Gastrocnemius medialis (tissue), 4 donors: ENCODE data around the gene MAP7.

Source experiments
- POLR2A ChIP-seq, 2 donors: fragments of 450-650 bp; IDR thresholded peaks; one replicate each; pipeline ENCODE4 v1.6.1; 2017; ENCODE audit warnings: antibody characterized with exemption in 2 of 2, mild to moderate bottlenecking in 2 of 2, moderate library complexity in 2 of 2
- TF ChIP-seq, protein P1 (sequence below), 5 experiments: fragments of 450-650 bp in 3 of 5; fragments of 200-600 bp in 2 of 5; sonication (generic) in 2 of 5; IDR thresholded peaks in 4 of 5; conservative IDR thresholded peaks in 1 of 5; 1 replicate in 4 of 5; 2 replicates in 1 of 5; pipeline ENCODE4 v1.5.1; 2016 to 2019; ENCODE audit warnings: antibody characterized with exemption in 5 of 5, mild to moderate bottlenecking in 3 of 5, moderate library complexity in 3 of 5

DNA sequence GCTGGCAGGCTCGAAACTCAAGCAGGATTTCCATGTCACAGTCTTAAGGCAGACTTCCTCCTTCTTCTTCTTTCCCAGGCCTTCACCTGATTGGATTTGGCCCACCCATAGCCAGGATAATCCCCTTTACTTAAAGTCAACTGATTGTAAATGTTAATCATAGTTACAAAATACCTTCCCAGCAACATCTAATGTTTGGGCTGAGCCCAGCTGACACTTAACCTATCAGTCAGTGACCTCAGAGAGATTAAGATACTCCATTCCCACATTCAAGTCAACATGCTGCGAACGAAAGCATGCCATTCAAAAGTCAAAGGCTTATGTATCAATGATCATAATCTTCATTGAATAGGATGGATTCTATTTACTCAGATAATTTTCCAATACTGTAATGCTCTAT is 16.0 kb downstream of the MAP7 start:
- TF ChIP-seq, protein P1, sequence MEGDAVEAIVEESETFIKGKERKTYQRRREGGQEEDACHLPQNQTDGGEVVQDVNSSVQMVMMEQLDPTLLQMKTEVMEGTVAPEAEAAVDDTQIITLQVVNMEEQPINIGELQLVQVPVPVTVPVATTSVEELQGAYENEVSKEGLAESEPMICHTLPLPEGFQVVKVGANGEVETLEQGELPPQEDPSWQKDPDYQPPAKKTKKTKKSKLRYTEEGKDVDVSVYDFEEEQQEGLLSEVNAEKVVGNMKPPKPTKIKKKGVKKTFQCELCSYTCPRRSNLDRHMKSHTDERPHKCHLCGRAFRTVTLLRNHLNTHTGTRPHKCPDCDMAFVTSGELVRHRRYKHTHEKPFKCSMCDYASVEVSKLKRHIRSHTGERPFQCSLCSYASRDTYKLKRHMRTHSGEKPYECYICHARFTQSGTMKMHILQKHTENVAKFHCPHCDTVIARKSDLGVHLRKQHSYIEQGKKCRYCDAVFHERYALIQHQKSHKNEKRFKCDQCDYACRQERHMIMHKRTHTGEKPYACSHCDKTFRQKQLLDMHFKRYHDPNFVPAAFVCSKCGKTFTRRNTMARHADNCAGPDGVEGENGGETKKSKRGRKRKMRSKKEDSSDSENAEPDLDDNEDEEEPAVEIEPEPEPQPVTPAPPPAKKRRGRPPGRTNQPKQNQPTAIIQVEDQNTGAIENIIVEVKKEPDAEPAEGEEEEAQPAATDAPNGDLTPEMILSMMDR (IDR thresholded peaks at IDR 0.05 in 4 of 5, conservative IDR thresholded peaks at IDR 0.05 in 1 of 5) = no peak
- TF ChIP-seq POLR2A (IDR thresholded peaks at IDR 0.05) = no peak
